GM12873 (cell line): ENCODE measurements around the gene C6.
A peak's percentile ranks its signal among the peaks of the same experiment; 100 is the strongest.

ENCODE experiments used
- TF ChIP-seq, protein P1 (sequence below): IDR thresholded peaks from 2 replicates; pipeline ENCODE4 v1.5.1; 2012; ENCODE audit warnings: low read depth, mild to moderate bottlenecking, moderate library complexity, low read length, control low read depth; ENCODE audit not compliant: insufficient read depth; ENCODE audit errors: missing control alignments

Gene C6

DNA sequence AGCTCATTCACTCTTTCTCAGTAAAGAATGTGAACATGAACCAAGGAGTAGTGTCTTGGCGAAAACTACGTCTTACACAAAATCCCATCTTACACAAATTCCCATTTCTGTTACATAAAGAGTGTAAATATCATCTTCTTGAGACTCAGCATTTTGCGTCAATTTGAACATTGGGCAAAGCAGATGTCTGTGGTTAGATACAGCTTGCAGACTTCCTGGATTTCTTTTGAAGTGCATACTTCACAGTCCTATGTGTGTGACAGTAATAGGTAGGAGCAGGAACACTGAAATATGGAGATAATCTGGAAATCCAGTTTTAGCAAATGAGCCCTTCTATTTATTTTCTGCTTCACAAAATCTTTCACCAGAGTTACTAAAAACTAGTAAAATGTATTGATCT lies 58.8 kb downstream of the C6 start:
- TF ChIP-seq, protein P1, sequence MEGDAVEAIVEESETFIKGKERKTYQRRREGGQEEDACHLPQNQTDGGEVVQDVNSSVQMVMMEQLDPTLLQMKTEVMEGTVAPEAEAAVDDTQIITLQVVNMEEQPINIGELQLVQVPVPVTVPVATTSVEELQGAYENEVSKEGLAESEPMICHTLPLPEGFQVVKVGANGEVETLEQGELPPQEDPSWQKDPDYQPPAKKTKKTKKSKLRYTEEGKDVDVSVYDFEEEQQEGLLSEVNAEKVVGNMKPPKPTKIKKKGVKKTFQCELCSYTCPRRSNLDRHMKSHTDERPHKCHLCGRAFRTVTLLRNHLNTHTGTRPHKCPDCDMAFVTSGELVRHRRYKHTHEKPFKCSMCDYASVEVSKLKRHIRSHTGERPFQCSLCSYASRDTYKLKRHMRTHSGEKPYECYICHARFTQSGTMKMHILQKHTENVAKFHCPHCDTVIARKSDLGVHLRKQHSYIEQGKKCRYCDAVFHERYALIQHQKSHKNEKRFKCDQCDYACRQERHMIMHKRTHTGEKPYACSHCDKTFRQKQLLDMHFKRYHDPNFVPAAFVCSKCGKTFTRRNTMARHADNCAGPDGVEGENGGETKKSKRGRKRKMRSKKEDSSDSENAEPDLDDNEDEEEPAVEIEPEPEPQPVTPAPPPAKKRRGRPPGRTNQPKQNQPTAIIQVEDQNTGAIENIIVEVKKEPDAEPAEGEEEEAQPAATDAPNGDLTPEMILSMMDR = no peak

DNA sequence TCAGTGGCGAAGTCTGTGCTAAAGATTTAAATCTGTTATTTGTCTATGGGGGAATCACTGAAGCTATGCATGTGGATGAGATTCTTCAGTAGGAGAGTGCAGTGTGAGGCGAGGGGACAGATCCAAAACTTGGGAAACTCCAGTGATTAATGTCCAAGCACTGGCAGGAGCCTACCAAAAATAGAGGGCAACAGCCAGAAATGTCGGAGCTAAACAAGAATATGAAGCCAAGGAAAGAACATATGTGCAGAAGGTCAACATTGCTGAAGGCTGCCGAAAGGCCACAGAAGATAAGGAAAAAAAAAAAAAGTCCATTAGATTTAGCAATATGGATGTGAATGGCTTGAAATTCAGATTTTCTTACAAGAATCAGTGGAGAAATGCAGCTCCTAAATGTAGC lies 61.8 kb downstream of the C6 start:
- TF ChIP-seq, protein P1 = no peak

DNA sequence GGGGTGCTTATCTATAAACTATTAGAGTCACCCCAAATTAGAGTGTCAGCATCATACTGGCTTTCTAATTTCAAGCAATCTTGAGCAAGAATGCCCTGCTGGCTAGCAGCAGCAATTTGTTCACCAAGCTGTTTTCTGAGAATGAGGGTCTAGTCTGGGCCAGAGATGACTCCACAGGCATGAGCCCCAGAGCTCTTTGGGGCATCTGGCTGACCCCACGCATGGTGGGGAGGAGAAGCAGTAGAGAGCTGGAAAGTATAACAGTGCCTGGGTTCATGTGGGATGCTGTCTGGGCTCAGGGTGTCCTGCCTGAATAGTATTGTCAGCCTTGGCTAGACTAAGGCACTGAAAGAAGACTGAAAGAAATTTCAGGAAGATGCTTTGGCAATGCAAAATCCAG lies 64.9 kb downstream of the C6 start:
- TF ChIP-seq, protein P1 = no peak

DNA sequence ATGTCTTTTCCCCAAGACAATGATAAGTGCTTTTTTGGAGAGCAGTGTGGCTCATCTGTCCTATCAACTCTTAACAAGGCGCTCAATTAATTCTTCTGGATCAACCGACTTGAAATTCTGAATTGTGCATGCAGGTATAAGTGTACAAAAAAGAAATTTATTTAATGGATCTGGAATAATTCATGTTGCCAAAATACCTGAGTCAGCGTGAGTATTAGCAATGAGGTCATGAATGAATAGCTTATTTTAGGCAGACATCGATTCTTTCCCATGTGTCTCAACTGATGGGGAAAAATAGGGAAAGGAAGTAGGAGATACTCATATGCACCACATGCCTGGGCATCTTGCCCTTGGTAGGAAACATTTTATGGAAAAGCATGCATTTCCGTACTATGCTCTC lies 68.0 kb downstream of the C6 start:
- TF ChIP-seq, protein P1 = no peak

- TF ChIP-seq, protein P1 = no peak
Measured at GRCh38 chr5:41143131-41143901, 70.0 kb downstream of the C6 start.

- TF ChIP-seq, protein P1 = no peak
Measured at GRCh38 chr5:41127967-41128690, 85.2 kb downstream of the C6 start.

- TF ChIP-seq, protein P1 = peak; percentile 14
Measured at GRCh38 chr5:41122459-41122858, 90.9 kb downstream of the C6 start.
